ENCODE data around the gene RAD51B.

RAD51B gene

GRCh38 chr14:68349900-68350629, 530.5 kb downstream of the RAD51B start:
- no peak for DNase-seq

GRCh38 chr14:68355415-68355814, 535.8 kb downstream of the RAD51B start:
- DNase-seq, result no peak

- no peak for DNase-seq
These were observed 538.2 kb downstream of the RAD51B start for GRCh38 chr14:68357777-68358176.

GRCh38 chr14:68358500-68358899, 538.9 kb downstream of the RAD51B start:
- no peak for DNase-seq

GRCh38 chr14:68359022-68359836, 539.6 kb downstream of the RAD51B start:
- no peak for DNase-seq

- DNase-seq, result no peak
These were observed 540.4 kb downstream of the RAD51B start for GRCh38 chr14:68359837-68360552.

GRCh38 chr14:68361231-68361630, 541.7 kb downstream of the RAD51B start:
- DNase-seq, result no peak

GRCh38 chr14:68362846-68363245, 543.3 kb downstream of the RAD51B start:
- no peak for DNase-seq

- no peak for DNase-seq
These were observed 543.9 kb downstream of the RAD51B start for GRCh38 chr14:68363466-68363842.

GRCh38 chr14:68363843-68364767, 544.5 kb downstream of the RAD51B start:
- no peak for DNase-seq

- no peak for DNase-seq
These were observed 545.2 kb downstream of the RAD51B start for GRCh38 chr14:68364792-68365192.

- DNase-seq, result no peak
These were observed 545.6 kb downstream of the RAD51B start for GRCh38 chr14:68365228-68365627.

- DNase-seq, result no peak
These were observed 547.1 kb downstream of the RAD51B start for GRCh38 chr14:68366656-68367055.

- no peak for DNase-seq
These were observed 548.0 kb downstream of the RAD51B start for GRCh38 chr14:68367536-68367935.

- peak; percentile 45 for DNase-seq
These were observed 549.3 kb downstream of the RAD51B start for GRCh38 chr14:68368850-68369249.

GRCh38 chr14:68369281-68370056, 549.9 kb downstream of the RAD51B start:
- no peak for DNase-seq

- no peak for DNase-seq
These were observed 550.4 kb downstream of the RAD51B start for GRCh38 chr14:68370057-68370360.

GRCh38 chr14:68372368-68372767, 552.8 kb downstream of the RAD51B start:
- no peak for DNase-seq

GRCh38 chr14:68373124-68373646, 553.6 kb downstream of the RAD51B start:
- no peak for DNase-seq

GRCh38 chr14:68373847-68374444, 554.4 kb downstream of the RAD51B start:
- DNase-seq, result no peak

GRCh38 chr14:68374682-68375081, 555.1 kb downstream of the RAD51B start:
- DNase-seq, result no peak
